Nasal cavity respiratory epithelium epithelial cell of viscerocranial mucosa (primary cell): ENCODE measurements around the gene R3HDM1. TPM values are rescaled to one million over a fixed set of nuclear protein-coding genes. Genes with fewer than 3 reads are reported as not detected.

Source experiments
- total RNA-seq: library from RNA; depleted of rRNA; stranded (reverse); fragments of >200 nt; gene quantifications from 2 replicates; pipeline ENCODE4 v1.2.3, GENCODE V29; 2014

R3HDM1 gene
- 6.2 and 16.1 TPM in 2 replicates for total RNA-seq

GRCh38 chr2:135531231-135532197 lies at the start of gene R3HDM1:
R3HDM1 (plus strand) TSS chr2:135531484; CDS start chr2:135604846, 73,362 bp downstream.

GRCh38 chr2:135530313-135531230 lies 712 bp upstream of the R3HDM1 start, which contains the start of gene ZRANB3:
ZRANB3 (minus strand) TSS chr2:135531218.

GRCh38 chr2:135741395-135742324 lies 210.4 kb downstream of the R3HDM1 start, which contains the start of gene UBXN4:
UBXN4 (plus strand) TSS chr2:135741855; CDS start chr2:135741930, 75 bp downstream.

Other genes starting within 250 kb of the R3HDM1 start
- 5.5 and 6.8 TPM in 2 replicates for gene ZRANB3, start 266 bp upstream of the R3HDM1 start, total RNA-seq
- 60.5 and 90.5 TPM in 2 replicates for gene UBXN4, start 210.4 kb downstream of the R3HDM1 start, total RNA-seq